Measurements from ENCODE around the gene DISP1.

GRCh38 chr1:222828939-222829338 lies 14.1 kb downstream of the DISP1 start:
- TF ChIP-seq CTCF (IDR thresholded peaks at IDR 0.05): peak in 1 of 4 experiments; percentile 19
- no peak for TF ChIP-seq POLR2A (IDR thresholded peaks at IDR 0.05)
- no peak for TF ChIP-seq POLR2AphosphoS5 (IDR thresholded peaks at IDR 0.05)
